GM21825 (cell line): ENCODE measurements around the gene SLX4.
A peak's percentile ranks its signal among the peaks of the same experiment; 100 is the strongest.

Experiments
- ATAC-seq: cut with Tn5 transposase; IDR thresholded peaks from one replicate; pipeline ENCODE4 v1.9.1; 2021; ENCODE audit warnings: mild to moderate bottlenecking, moderate library complexity; ENCODE audit not compliant: unreplicated experiment

The SLX4 gene

GRCh38 chr16:3583303-3584038 is 27.9 kb downstream of the SLX4 start:
- ATAC-seq: no peak

GRCh38 chr16:3582276-3583165 is 28.9 kb downstream of the SLX4 start:
- no peak for ATAC-seq

GRCh38 chr16:3581392-3581791 is 30.0 kb downstream of the SLX4 start:
- no peak for ATAC-seq

DNA sequence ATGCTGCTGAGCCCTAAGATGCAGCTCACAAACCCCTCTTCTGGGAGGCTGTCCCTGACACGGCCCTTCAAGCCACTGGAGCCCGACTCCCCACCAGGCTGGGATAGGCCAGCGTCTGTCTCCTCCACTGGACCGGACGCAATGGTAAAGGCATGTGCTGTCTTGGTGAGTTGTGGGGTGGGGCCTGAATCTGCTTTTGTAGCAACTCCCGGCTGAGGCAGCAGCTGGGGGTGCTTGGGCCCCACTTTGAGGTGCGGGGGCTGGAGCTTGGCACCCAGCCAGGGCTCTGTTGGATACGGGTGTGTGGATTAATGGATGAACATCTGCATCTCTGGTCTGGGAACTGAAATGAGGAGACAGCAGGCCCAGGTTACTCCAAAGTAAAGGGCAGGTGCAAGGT is 30.7 kb downstream of the SLX4 start:
- no peak for ATAC-seq

GRCh38 chr16:3580251-3580651 is 31.2 kb downstream of the SLX4 start:
- ATAC-seq: no peak

DNA sequence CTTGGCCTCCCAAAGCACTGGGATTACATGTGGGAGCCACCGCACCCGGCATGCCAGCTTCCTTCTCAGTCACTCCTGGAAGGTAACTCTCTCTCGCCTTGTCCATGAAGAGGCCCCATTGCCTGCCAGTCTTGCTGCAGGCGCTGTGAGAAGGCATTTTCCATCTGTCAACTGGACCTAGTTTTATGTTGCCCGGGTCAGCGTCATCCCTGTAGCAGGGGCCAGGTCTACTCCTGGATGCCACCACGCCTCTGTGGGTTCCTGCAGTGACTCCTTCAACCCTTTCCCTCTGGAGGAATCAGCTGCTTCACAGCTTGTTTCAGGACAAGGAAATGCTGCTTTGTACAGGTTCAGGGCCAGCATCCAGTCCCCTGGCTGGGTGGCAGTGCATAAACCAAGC is 31.6 kb downstream of the SLX4 start:
- no peak for ATAC-seq

GRCh38 chr16:3578610-3579551 is 32.5 kb downstream of the SLX4 start:
- ATAC-seq: peak; percentile 61

DNA sequence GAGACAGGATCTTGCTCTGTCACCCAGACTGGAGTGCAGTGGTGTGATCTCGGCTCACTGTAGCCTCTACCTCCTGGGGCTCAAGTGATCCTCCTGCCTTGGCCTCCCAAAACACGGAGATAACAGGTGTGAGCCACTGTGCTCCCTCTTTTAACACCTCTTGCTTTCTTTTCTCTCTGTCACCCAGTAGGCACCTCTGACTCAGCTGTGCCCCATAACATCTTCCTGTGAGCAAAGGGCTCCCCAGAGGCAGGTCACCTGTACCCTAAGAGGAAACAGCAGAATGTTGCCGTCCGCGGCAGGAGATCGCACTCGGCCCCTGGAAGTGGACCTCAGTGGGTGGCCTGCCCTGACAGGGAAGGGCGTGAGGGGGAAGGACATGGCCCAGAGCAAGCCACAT is 33.3 kb downstream of the SLX4 start:
- ATAC-seq: no peak

DNA sequence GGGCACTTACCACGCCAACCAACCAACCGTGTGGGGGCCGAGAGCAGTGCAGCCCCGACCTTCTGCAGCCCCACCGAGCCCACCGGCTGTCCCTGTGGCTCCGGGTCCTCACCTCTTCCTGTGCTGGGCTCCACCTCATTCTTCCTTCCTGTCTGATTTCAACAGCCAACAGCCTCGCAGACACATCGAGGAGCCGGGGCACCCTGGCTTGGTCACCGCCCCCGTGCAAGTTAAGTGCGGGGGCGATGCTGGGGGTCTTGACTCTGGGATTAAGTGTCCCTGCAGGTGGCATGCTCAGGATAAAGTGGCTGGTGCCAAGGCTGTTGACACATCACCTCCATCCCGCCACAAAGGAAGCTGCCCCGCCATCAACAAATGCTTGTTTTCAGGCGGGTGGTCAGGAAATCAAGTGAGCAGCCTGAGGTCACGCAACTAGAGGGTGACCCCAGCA is 34.1 kb downstream of the SLX4 start, which contains the start of gene NLRC3:
TSS of gene NLRC3 (minus strand) at position 102 of the 451 bp plus-strand sequence. CDS start 12,367 bp downstream, outside the sequence.
- ATAC-seq: no peak

GRCh38 chr16:3576211-3576610 is 35.2 kb downstream of the SLX4 start:
- ATAC-seq: no peak

DNA sequence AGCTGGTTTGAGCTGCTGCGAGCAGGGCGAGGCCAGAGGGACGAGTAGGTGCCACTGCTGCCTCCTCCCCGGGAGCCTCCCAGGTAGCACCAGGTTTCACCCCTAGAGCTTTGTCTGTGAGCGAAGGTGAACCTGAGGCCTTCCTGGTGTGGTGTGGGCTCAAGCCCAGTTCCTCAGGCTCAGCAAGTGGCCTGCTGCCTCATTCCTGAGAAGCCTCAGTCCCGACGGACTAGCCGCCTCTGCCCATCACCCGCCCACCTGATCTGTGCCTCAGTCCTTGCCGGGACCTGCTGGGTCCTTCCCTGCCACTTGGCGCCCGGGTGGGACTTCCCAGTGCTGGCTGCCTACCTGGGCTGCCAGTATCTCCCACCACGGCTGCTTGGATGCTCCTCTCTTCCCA is 35.9 kb downstream of the SLX4 start:
- ATAC-seq: no peak

DNA sequence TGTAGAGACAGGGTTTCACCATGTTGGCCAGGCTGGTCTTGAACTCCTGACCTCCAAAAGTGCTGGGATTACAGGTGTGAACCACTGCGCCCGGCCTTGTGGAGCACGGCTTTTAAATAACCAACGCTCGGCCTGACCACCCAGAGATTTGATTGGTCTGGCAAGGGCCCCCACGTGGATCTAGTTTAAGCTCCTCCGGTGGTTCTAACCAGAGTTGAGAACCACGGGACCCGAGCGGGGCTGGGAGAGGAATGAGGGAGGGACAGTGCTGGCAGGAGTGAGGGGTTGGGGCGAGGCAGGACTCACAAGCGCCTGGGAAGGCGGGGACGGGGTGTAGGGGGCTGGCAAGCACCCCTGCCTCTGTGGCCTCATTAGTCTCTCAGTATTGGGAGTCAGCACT is 37.2 kb downstream of the SLX4 start:
- no peak for ATAC-seq

- ATAC-seq: no peak
These were observed 38.1 kb downstream of the SLX4 start for GRCh38 chr16:3573146-3573815.

DNA sequence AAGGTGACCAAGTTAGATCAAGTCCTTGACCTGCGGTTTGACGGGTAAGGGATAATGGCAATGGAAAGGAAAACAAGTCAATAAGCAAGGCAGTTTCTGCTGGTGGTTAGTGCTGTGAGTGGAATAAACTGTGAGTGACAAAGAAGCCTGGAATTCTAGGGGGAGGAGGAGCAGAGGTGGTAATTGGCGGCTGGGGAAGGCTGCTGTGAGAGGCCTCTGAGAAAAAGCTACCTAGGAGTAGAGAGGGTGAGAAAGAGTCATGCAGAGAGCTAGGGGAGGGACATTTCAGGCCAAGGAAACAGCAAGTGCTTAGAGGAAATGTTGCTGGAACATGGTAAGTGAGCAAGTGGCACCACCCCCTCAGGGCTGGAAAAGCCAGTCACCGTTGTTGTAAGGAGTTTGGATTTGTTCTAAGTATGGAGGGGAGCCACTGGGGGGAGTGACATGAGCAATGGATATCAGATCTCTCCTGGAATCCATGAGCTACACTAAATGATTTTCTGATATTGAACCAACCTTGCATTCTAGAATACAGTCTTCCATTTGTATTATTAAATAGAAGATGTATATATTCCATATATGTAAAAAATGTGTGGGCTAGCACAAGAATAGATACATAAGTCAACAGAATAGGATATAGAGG is 40.9 kb downstream of the SLX4 start:
- no peak for ATAC-seq

GRCh38 chr16:3569851-3570250 is 41.6 kb downstream of the SLX4 start:
- ATAC-seq: no peak

DNA sequence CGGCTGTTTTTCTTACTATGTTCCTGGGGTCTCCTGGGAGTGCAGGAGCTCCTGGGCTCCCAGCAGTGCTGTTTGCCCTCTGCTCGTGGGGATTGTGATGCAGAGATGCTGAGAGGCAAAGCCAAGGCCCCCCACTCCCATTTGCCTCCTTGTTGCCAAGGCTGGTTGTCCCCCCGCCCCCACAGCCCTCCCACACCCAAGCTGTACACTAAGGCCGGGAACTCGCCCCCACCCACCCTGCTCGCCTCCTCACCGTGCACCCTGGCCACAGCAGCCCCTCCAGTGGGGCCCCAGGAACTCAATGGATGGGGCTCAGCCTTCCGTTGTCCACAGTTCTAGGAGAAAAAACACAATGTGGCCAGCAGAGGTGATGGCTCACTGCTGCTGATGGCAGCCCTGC is 44.4 kb downstream of the SLX4 start:
- no peak for ATAC-seq

DNA sequence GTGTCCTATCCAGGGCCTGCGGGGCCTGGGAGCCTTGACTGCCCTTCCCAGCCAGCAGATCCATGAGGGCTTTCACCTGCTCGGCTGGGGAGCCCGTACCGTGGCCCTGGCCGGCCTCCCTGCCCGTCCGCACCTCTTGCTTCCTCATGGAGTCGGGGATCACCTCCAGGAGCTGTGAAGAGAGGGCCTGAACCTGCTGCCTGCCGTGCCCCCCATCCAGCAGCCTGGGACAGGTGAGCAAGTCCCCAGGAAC is 46.6 kb downstream of the SLX4 start:
- ATAC-seq: no peak

- ATAC-seq: no peak
These were observed 47.1 kb downstream of the SLX4 start for GRCh38 chr16:3564130-3564888.

- no peak for ATAC-seq
These were observed 48.4 kb downstream of the SLX4 start for GRCh38 chr16:3562914-3563480.
